ENCODE data around the gene VPS35. TPM values are rescaled to one million over a fixed set of nuclear protein-coding genes. Genes with fewer than 3 reads are reported as not detected.

Gene VPS35
- total RNA-seq, 1 donor, result 159 TPM

DNA sequence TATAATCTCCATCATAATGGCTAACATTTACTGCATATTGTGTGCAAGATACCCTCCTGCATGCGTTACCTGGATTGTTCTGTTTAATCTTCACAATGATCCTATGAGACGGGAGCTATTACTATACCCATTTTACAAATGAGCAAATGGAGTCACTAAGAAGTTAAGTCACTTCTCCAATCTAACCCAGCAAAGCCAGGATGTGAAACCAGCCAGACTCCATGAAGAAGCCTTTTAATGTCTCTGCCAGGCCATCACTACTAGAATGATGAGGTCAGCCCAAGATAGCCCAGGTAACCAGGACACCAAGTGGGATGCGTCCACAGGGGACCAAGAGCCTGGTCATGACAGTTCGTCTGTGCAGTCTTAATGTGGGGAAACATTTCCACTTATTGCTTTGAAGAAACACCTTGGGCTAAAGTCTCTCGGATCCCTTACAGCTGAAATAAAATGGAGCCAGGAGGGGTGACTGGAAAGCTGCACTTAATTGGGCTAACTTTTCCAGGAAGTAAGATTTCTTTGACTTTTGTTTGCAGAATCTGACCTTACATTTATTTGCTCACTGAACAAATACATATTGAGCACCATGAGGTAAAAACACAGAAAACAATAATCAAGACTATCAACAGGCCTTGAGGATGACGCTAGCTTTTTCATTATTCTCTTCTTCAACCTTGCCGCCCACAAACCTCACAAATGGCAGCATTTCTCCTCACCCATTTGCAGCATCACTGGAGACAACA, 66.9 kb downstream of the VPS35 start:
- Histone ChIP-seq H3K4me2 (ENCODE audit: insufficient read depth, low read length) (no peak overlapping the region), H3K36me3 (ENCODE audit: insufficient read depth, low read length) (no peaks in the 10 kb centered on the region), H2AFZ (ENCODE audit: low read length) (no peak overlapping the region), H4K20me1 (ENCODE audit: insufficient read depth, low read length) (no peaks in the 10 kb centered on the region), H3K27me3 (ENCODE audit: insufficient read depth, low read length) (no peaks in the 10 kb centered on the region), H3K79me2 (ENCODE audit: insufficient read depth, low read length) (peaks cover 30% of the 10 kb centered on the region), H3K4me3 (ENCODE audit: insufficient read depth, low read length) (no peak overlapping the region), H3K9me3 (ENCODE audit: low read depth, low read length) (no peaks in the 10 kb centered on the region), H3K27ac (ENCODE audit: low read depth, low read length) (no peak overlapping the region), H3K4me1 (ENCODE audit: insufficient read depth, low read length) (peaks cover 8% of the 10 kb centered on the region)
- TF ChIP-seq, protein P1, sequence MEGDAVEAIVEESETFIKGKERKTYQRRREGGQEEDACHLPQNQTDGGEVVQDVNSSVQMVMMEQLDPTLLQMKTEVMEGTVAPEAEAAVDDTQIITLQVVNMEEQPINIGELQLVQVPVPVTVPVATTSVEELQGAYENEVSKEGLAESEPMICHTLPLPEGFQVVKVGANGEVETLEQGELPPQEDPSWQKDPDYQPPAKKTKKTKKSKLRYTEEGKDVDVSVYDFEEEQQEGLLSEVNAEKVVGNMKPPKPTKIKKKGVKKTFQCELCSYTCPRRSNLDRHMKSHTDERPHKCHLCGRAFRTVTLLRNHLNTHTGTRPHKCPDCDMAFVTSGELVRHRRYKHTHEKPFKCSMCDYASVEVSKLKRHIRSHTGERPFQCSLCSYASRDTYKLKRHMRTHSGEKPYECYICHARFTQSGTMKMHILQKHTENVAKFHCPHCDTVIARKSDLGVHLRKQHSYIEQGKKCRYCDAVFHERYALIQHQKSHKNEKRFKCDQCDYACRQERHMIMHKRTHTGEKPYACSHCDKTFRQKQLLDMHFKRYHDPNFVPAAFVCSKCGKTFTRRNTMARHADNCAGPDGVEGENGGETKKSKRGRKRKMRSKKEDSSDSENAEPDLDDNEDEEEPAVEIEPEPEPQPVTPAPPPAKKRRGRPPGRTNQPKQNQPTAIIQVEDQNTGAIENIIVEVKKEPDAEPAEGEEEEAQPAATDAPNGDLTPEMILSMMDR (IDR thresholded peaks at IDR 0.05; ENCODE audit: extremely low read depth, low read depth, low read length), result no peak
- DNase-seq (ENCODE audit: insufficient read length, low spot score, missing footprints), result no peak

DNA sequence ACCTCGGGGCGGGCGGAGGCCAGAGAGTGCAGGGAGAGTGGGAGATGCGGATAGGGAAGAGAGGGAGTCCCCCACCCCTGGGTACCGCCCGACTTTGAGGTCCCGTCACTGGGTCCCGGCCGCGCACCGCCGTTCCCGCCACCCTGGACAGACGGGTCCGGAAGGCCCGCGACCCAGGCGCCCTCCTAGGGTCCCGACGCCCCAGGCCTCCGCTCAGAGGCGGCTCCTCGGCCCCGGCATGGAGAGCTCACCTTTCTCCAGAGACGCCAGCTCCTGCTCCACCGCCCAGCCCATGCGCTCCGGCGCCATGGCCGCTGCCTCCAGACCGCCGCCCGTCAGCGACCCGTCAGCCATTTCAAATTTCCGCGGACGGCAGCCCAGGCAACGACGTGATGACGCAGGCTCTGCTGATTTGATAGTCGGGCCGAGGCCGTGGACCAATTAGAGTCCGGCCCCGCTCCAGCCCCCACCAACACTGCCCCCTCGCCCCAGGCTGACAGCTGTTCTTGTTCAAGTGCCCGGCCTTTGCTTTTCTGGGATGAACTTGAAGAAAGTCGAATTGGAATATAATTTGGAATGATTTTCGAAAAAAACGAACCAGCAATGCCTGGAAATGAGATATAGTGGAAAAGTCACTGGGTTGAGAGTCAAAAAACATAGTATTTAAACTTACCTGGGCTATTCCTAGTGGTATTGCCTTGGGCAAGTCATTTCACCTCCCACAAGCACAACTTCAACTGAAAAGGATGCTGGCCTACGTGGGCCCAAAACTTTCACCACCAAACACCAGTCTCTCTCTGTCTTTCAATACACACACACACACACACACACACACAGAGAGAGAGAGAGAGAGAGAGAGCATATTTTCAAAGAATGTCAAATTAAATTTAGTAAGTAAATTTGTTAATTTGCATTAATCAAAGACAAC, 67.7 kb downstream of the VPS35 start, which contains the start of gene SHCBP1:
TSS of gene SHCBP1 (minus strand) at position 374 of the 928 bp plus-strand sequence. CDS start at position 354, 20 bp downstream.
- peaks cover 32% of the 10 kb centered on the region for H3K79me2 ChIP-seq (ENCODE audit: insufficient read depth, low read length)
- no peaks in the 10 kb centered on the region for H3K9me3 ChIP-seq (ENCODE audit: low read depth, low read length)
- TF ChIP-seq, protein P1 (IDR thresholded peaks at IDR 0.05; ENCODE audit: extremely low read depth, low read depth, low read length), result no peak

DNA sequence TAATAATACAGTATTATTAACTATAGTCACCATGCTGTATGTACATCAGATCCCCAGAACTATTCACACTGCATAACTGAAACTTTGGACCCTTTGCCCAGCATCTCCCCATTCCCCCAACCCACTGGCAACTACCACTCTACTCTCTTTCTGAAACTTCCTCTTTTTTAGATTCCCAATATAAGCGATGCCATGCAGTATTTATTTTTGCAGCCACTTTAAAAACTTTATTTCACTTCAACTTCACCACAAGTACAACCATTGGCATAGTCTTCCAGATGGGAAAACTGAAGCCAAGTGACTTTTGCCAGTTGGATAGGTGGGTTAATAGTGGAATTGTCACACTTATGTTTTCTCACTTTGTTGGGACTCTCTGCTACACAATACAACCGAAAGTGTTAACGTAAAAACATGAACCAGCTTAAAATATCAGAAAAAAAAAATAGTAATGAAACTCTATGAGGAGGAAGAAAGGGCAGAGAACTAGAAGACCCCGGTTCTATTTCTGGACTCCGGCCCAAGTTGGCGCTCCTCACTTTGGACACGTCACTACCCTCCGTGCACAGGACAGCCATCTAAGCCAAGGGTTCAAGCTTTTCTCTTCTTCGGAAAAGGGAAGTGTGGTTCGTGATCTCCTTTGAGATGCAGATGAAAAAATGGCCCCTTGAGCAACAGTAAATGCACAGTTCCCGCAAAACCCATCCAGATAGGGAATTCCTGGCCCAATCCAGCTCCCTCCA, 68.5 kb downstream of the VPS35 start:
- Histone ChIP-seq H3K4me3 (ENCODE audit: insufficient read depth, low read length) (peak overlapping the region; percentile 90), H3K36me3 (ENCODE audit: insufficient read depth, low read length) (peaks cover 7% of the 10 kb centered on the region), H3K9me3 (ENCODE audit: low read depth, low read length) (no peaks in the 10 kb centered on the region), H2AFZ (ENCODE audit: low read length) (peak overlapping the region; percentile 97), H4K20me1 (ENCODE audit: insufficient read depth, low read length) (no peaks in the 10 kb centered on the region), H3K27me3 (ENCODE audit: insufficient read depth, low read length) (no peaks in the 10 kb centered on the region), H3K4me1 (ENCODE audit: insufficient read depth, low read length) (peaks cover 8% of the 10 kb centered on the region), H3K27ac (ENCODE audit: low read depth, low read length) (peak overlapping the region; percentile 52), H3K79me2 (ENCODE audit: insufficient read depth, low read length) (peaks cover 36% of the 10 kb centered on the region), H3K4me2 (ENCODE audit: insufficient read depth, low read length) (peak overlapping the region; percentile 94)
- TF ChIP-seq, protein P1 (IDR thresholded peaks at IDR 0.05; ENCODE audit: extremely low read depth, low read depth, low read length), result no peak
- DNase-seq (ENCODE audit: insufficient read length, low spot score, missing footprints), result no peak

More for the DNA sequence above, 67.7 kb downstream of the VPS35 start, which contains the start of gene SHCBP1:
- Histone ChIP-seq H3K4me1 (ENCODE audit: insufficient read depth, low read length) (peaks cover 8% of the 10 kb centered on the region), H4K20me1 (ENCODE audit: insufficient read depth, low read length) (no peaks in the 10 kb centered on the region), H3K4me3 (ENCODE audit: insufficient read depth, low read length) (peak within 1 kb of the TSS; percentile 90), H3K27me3 (ENCODE audit: insufficient read depth, low read length) (no peaks in the 10 kb centered on the region), H3K4me2 (ENCODE audit: insufficient read depth, low read length) (peak within 1 kb of the TSS; percentile 94), H3K36me3 (ENCODE audit: insufficient read depth, low read length) (peaks cover 3% of the 10 kb centered on the region), H3K27ac (ENCODE audit: low read depth, low read length) (peak within 1 kb of the TSS; percentile 52), H2AFZ (ENCODE audit: low read length) (peak within 1 kb of the TSS; percentile 97)
- peak; percentile 98 for DNase-seq (ENCODE audit: insufficient read length, low spot score, missing footprints)

Data from osteoblast (primary cell).